Caco-2 (cell line): ENCODE results near the gene FBXL4. TPM values are rescaled to one million over a fixed set of nuclear protein-coding genes. Genes with fewer than 3 reads are reported as not detected.

ENCODE experiments used
- BruUV-seq: library from RNA; stranded (reverse); fragments of 400-500 nt; replicated peaks from 2 replicates; lab custom pipeline; 2021; lab: Mats Ljungman, UMichigan
- CTCF ChIA-PET: fragments of 300-600 bp; sonication (Branson Sonifier 250); formaldehyde crosslinking; loops from one replicate; lab custom pipeline; 2022; ENCODE audit warnings: antibody characterized with exemption; lab: Charles Lee
- POLR2A ChIA-PET: fragments of 300-600 bp; sonication (Branson Sonifier 250); formaldehyde crosslinking; loops from one replicate; lab custom pipeline; 2022; ENCODE audit warnings: antibody characterized with exemption; lab: Charles Lee
- DNase-seq, 2 experiments: peaks; one replicate each; pipeline versions ENCODE4 v3.0.0 to v3.0.0-alpha.2; 2020 to 2022
- H3K27me3 ChIP-seq: replicated peaks from 2 replicates; pipeline ENCODE4 v1.6.0; 2011; ENCODE audit warnings: low read length; ENCODE audit not compliant: control insufficient read depth, insufficient read depth
- H3K36me3 ChIP-seq: 2 replicates; pipeline ENCODE4 v1.5.1; 2011; ENCODE audit warnings: low read length; ENCODE audit not compliant: control insufficient read depth, insufficient read depth
- H3K4me1 ChIP-seq: fragments of 250-450 bp; sonication (Bioruptor Pico); 2 replicates; pipeline ENCODE4 v1.5.1; 2020; ENCODE audit warnings: mild to moderate bottlenecking
- H3K4me3 ChIP-seq: 2 replicates; pipeline ENCODE4 v1.5.1; 2011; ENCODE audit warnings: low read depth, mild to moderate bottlenecking, control low read depth, low read length
- H3K9me3 ChIP-seq: fragments of 250-450 bp; sonication (Bioruptor Pico); 2 replicates; pipeline ENCODE4 v1.5.1; 2020; ENCODE audit warnings: mild to moderate bottlenecking, moderate library complexity
- H3K27ac Mint-ChIP-seq: one replicate; pipeline ENCODE4 v1.8.0; 2022; ENCODE audit warnings: mixed read lengths; ENCODE audit not compliant: unreplicated experiment
- H3K27me3 Mint-ChIP-seq: one replicate; pipeline ENCODE4 v1.8.0; 2022; ENCODE audit warnings: mixed read lengths; ENCODE audit not compliant: insufficient read depth, unreplicated experiment
- H3K36me3 Mint-ChIP-seq: one replicate; pipeline ENCODE4 v1.8.0; 2022; ENCODE audit warnings: mild to moderate bottlenecking, mixed read lengths; ENCODE audit not compliant: insufficient read depth, unreplicated experiment
- H3K4me1 Mint-ChIP-seq: one replicate; pipeline ENCODE4 v1.8.0; 2022; ENCODE audit warnings: low read depth, mixed read lengths; ENCODE audit not compliant: unreplicated experiment
- H3K4me3 Mint-ChIP-seq: one replicate; pipeline ENCODE4 v1.8.0; 2022; ENCODE audit warnings: mild to moderate bottlenecking, moderate library complexity, mixed read lengths; ENCODE audit not compliant: unreplicated experiment
- H3K9me3 Mint-ChIP-seq: one replicate; pipeline ENCODE4 v1.8.0; 2022; ENCODE audit warnings: mixed read lengths; ENCODE audit not compliant: unreplicated experiment
- CTCF ChIP-seq, 2 experiments: fragments of 200-600 bp in 1 of 2; IDR thresholded peaks; 1 replicate in 1 of 2; 2 replicates in 1 of 2; pipeline versions ENCODE4 v1.5.1 to v1.8.0; 2011 to 2022; ENCODE audit warnings: antibody characterized with exemption in 1 of 2, control low read depth in 1 of 2, inconsistent platforms in 1 of 2, low read depth in 1 of 2, low read length in 1 of 2, mild to moderate bottlenecking in 1 of 2, moderate library complexity in 1 of 2; ENCODE audit not compliant: insufficient read depth in 1 of 2, severe bottlenecking in 1 of 2, unreplicated experiment in 1 of 2
- intact Hi-C: fragments of 100-400 bp; cut with micrococcal nuclease; formaldehyde crosslinking; loops from one replicate; pipeline ENCODE4 v1.10.0; 2022; ENCODE audit not compliant: unreplicated experiment
- total RNA-seq: library from RNA; stranded (reverse); gene quantifications from 2 replicates; pipeline ENCODE4 v1.2.3, GENCODE V29; 2022

FBXL4 gene
- total RNA-seq, 1 experiment from 2014 or later: 5.9 TPM

DNA sequence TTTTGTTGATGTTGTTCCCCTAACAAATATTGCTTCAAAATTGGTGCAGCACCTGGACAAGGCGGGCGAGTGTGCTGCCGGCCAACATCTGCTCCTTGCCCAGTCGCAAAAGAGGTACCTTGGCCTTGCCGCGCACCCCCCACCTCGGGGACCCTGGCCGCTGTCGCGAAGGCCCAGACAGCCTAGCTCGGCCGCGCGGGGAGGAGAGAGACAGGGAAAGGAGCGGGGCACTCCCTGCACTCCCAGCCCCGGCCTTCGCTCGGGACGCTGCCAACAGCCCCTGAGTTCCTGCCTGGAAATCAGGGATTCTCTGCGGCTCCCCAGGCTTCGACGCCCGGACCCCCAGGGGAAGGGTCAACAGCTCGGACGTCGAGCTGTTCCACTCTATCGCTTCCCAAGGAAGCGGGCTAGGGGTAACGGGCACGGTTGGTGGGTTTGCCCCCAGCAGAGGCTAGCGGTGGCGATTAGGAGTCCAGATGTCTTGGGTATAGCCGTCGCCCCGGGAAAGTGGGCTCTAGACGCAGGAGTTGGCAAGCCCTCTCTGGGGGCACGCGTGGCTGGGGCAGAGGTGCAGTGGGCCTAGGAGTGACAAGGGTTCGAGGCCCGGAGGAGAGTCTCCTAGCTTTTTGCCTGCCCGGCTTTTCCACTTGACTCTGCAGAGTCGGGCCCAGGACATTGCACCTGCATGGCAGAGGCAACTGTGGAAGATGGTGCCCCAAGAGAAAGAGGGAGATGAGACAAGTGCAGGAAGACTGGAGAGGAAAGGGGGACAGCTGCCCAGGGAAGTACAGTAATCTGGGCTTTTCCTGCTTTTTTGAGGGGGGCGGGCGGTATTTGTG is 105.2 kb downstream of the FBXL4 start:
- no TSS peak for BruUV-seq
- no peaks in the 10 kb centered on the region; the same call in 1 of the 2 replicates for H3K27me3 ChIP-seq
- H3K4me3 ChIP-seq: no peak overlapping the region
- no peaks in the 10 kb centered on the region for H3K9me3 Mint-ChIP-seq
- H3K9me3 ChIP-seq: no peaks in the 10 kb centered on the region
- 0 out of 2 replicates have a peak, but pooled peaks cover 4% of the 10 kb centered on the region for H3K4me1 ChIP-seq
- DNase-seq: no peak
- no peak overlapping the region for H3K27ac Mint-ChIP-seq
- POLR2A ChIA-PET: no interaction called here
- no peak overlapping the region for H3K4me3 Mint-ChIP-seq
- H3K36me3 Mint-ChIP-seq: no peaks in the 10 kb centered on the region
- intact Hi-C loops: no loop called here
- no peaks in the 10 kb centered on the region for H3K4me1 Mint-ChIP-seq
- TF ChIP-seq CTCF (IDR thresholded peaks at IDR 0.05; ENCODE audit: insufficient read depth in 1 of 2, low read depth in 1 of 2, low read length in 1 of 2, severe bottlenecking in 1 of 2, unreplicated experiment in 1 of 2): no peak
- H3K27me3 Mint-ChIP-seq: peaks cover 27% of the 10 kb centered on the region
- CTCF ChIA-PET: no interaction called here
- no peaks in the 10 kb centered on the region for H3K36me3 ChIP-seq

DNA sequence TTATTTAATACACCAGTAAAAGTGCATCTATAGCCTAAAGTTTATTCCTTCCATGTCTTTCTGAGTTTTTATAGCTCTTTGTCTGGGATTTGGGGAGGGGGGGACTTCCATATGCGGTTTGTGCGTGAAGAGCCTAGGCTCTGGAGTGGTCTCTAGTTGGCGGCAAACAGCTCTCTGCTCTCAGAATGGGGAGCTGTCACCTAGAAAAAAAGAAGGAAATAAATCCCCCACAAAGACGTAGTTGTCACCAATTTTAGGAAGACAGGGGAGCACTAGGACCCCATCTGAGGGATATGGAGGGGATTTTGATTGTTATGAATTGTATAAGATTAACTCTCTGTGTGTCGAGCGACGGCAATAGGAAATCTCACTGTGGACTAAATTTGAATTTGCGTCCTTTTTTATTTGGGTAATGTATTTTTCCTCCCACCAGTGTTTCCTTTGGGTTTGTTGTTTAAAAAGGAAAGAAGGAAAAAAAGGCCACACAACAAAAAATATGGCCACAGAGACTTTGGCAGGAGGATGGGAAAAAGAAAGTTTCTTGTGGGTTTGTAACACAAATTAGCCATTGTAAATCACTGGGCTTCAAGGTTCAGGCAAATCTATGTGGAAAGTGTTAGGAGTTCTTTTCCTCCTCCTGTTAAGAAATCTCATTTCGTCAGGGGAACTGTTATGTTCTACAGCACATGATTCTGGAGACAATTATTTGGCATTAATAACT is 106.0 kb downstream of the FBXL4 start:
- Histone ChIP-seq H3K9me3 (no peaks in the 10 kb centered on the region), H3K27me3 (no peaks in the 10 kb centered on the region; the same call in 1 of the 2 replicates), H3K4me3 (no peak overlapping the region), H3K36me3 (no peaks in the 10 kb centered on the region), H3K4me1 (0 out of 2 replicates have a peak, but pooled peaks cover 4% of the 10 kb centered on the region)
- POLR2A ChIA-PET: no interaction called here
- intact Hi-C loops: no loop called here
- no peak for DNase-seq
- Mint-ChIP-seq H3K9me3 (no peaks in the 10 kb centered on the region), H3K4me3 (no peak overlapping the region), H3K27ac (no peak overlapping the region), H3K36me3 (no peaks in the 10 kb centered on the region), H3K27me3 (peaks cover 33% of the 10 kb centered on the region), H3K4me1 (no peaks in the 10 kb centered on the region)
- no peak for TF ChIP-seq CTCF (IDR thresholded peaks at IDR 0.05; ENCODE audit: insufficient read depth in 1 of 2, low read depth in 1 of 2, low read length in 1 of 2, severe bottlenecking in 1 of 2, unreplicated experiment in 1 of 2)
- no TSS peak for BruUV-seq
- CTCF ChIA-PET: no interaction called here

- POLR2A ChIA-PET: no interaction called here
Measured at GRCh38 chr6:98840996-98841513, 106.7 kb downstream of the FBXL4 start.

More at GRCh38 chr6:98840996-98841513, 106.7 kb downstream of the FBXL4 start:
- H3K9me3 Mint-ChIP-seq: no peaks in the 10 kb centered on the region
- CTCF ChIA-PET: no interaction called here
- H3K4me3 Mint-ChIP-seq: no peak overlapping the region
- H3K4me1 Mint-ChIP-seq: no peaks in the 10 kb centered on the region
- H3K27ac Mint-ChIP-seq: no peak overlapping the region
- no TSS peak for BruUV-seq
- Histone ChIP-seq H3K4me1 (0 out of 2 replicates have a peak, but pooled peaks cover 4% of the 10 kb centered on the region), H3K9me3 (no peaks in the 10 kb centered on the region), H3K4me3 (no peak overlapping the region), H3K36me3 (no peaks in the 10 kb centered on the region), H3K27me3 (no peaks in the 10 kb centered on the region; the same call in 1 of the 2 replicates)
- intact Hi-C loops: no loop called here
- no peak for TF ChIP-seq CTCF (IDR thresholded peaks at IDR 0.05; ENCODE audit: insufficient read depth in 1 of 2, low read depth in 1 of 2, low read length in 1 of 2, severe bottlenecking in 1 of 2, unreplicated experiment in 1 of 2)
- H3K36me3 Mint-ChIP-seq: no peaks in the 10 kb centered on the region
- no peak for DNase-seq
- peaks cover 39% of the 10 kb centered on the region for H3K27me3 Mint-ChIP-seq
